ENCODE measurements around the gene FUT2. TPM values are rescaled to one million over a fixed set of nuclear protein-coding genes. Genes with fewer than 3 reads are reported as not detected.
A peak's percentile ranks its signal among the peaks of the same experiment; 100 is the strongest.
"Not testable (repeated sequence)": the region's sequence is repeated elsewhere in the genome, so short reads cannot be mapped to it uniquely, and the experiment has no call there.

Gene FUT2
- 1 to 10 TPM; 1.8 to 3.4 (median 2.2) TPM for polyA plus RNA-seq (ENCODE audit: insufficient read length in 4 of 4)

- DNase-seq (ENCODE audit: low read depth in 4 of 4, low spot score in 3 of 4): no peak
These were observed at the start of gene FUT2 for GRCh38 chr19:48695743-48696352. Gene FUT2, plus strand, starts transcription at chr19:48695971. Its CDS starts 6,986 bp downstream, at chr19:48702957.

DNA sequence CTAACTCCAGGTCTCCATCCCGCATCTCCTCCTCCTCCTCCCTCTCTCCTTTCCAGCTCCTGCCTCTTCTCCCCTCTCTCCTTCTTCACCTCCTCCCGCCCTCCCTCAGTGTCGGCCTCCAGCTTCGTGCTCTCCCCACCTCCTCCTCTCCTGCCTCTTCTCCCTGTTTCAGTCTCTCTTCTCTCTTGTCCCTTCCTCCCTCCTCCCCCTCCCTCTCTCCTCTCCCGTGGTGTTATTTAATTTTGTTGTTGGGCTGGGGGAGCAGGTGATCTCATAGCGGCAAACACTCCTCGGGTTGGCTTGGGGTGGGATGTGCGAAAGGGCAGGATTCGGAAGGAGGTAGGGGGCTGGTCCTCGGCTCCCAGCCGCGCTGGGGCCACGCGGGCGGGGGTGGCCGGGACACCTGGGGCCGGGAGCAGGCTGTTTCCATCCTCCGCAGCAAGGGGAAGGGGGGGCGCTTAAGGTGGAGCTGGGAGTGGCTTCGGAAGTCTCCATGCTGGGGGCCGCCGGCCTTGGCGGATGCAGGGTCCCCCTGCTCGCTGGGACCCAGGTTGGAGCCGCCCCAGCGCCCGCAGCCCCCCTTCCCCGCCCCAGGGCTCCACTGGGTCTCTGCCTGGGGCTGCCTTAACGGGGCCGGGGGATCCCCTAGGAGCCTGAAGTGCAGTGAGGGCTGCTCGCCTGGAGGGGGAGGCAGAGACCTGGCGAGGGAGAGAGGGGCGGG lies 49.6 kb upstream of the FUT2 start, which contains the start of gene CA11:
TSS of gene CA11 (minus strand) at position 187 of the 721 bp plus-strand sequence. CDS start 555 bp downstream, outside the sequence.
- peak in 2 of 4 donors; percentile 86 to 89 for DNase-seq (ENCODE audit: low read depth in 4 of 4, low spot score in 3 of 4)

- no peak for DNase-seq (ENCODE audit: low read depth in 4 of 4, low spot score in 3 of 4)
These were observed 49.0 kb upstream of the FUT2 start for GRCh38 chr19:48646722-48647216.

GRCh38 chr19:48648134-48648533 lies 47.6 kb upstream of the FUT2 start:
- DNase-seq (ENCODE audit: low read depth in 4 of 4, low spot score in 3 of 4): no peak

DNA sequence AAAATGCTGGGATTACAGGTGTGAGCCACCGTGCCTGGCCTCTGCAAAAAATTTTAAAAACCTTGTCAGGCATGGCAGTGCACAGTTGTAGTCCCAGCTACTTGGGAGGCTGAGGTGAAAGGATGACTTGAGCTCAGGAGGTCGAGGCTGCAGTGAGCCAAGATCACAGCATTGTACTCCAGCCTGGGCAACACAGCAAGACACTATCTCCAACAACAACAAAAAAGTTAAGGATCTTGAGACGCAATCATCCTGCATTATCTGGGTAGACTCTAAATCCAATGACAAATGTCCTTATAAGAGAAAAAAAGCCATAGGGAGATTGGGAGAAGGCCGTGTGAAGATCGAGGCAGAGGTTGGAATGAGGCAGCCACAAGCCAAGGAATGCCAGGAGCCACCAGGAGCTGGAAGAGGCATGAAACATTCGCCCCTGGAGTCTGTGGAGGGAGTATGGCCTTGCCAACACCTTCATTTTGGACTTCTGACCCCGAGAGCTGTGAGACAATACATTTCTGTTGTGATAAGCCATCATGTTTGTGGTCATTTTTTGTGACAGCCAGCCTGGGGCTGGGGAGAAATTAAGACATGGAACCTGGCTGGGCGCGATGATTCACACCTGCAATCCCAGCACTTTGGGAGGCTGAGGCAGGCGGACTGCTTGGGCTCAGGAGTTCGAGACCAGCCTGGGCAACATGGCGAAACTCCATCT lies 44.6 kb upstream of the FUT2 start:
- no peak for DNase-seq (ENCODE audit: low read depth in 4 of 4, low spot score in 3 of 4)

GRCh38 chr19:48651683-48652048 lies 44.1 kb upstream of the FUT2 start:
- no peak for DNase-seq (ENCODE audit: low read depth in 4 of 4, low spot score in 3 of 4)

DNA sequence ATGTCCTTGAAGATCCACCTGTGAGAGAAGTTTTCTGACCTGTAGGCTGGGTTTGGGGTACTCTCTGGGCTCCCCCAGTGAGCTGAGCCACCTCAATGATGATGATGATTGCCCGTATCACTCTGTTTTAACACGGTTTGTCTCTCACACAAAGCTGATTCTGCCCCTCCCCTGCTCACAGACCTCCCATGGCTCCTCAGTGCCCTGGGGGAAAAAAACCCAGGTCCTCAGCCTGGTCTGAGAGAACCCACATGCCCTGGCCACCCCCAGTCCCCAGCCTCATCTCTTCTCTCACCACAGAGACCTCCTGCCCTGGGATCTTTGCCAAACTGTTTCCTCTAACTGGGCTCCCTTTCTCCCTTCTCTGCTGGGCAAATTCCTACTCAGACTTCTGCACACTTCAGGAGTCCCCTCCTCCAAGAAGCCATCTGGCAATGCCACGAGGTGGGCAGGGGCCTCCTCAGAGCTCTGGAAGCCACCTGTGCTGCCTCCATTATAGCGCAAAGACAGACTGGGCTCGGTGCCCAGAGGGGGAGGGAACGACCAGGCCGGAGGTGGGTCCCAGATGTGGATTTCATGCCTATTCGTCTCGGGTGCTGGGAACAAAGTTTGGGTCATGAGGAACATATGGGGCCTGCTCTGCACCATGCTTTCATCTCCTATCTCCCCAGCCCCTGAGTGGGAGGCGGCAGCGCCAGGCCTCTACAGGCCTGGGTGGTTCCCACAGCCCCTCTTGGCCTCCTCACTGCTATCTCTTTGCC lies 41.3 kb upstream of the FUT2 start:
- DNase-seq (ENCODE audit: low read depth in 4 of 4, low spot score in 3 of 4): no peak

DNA sequence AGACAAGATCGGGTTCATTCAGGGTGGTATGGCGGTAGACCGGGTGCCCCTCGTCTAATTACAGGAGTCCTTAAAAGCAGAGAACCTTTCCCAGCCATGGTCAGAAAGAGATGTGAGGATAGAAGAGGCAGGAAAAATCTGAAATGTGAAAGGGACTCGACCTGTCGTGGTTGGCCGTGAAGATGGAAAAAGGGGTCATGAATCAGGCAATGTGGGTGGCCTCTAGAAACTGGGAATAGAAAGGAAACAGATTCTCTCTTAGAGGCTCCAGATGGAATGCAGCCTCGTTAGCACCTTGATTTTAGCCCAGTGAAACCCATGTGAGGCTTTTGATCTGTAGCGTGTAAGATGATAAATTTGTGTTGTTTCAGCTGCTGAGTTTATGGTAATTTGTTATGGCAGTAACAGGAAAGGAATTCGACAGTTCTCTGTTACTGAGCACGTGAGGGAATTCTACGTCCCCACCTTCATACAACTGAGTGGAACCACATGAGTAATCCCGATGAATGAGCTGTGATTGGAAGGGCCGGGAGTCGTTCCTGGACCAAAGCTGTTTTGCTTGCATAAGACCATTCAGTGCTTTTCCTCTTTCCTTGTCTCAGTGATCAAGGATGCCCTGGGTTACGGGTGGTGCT lies 38.8 kb upstream of the FUT2 start:
- DNase-seq (ENCODE audit: low read depth in 4 of 4, low spot score in 3 of 4): no peak

DNA sequence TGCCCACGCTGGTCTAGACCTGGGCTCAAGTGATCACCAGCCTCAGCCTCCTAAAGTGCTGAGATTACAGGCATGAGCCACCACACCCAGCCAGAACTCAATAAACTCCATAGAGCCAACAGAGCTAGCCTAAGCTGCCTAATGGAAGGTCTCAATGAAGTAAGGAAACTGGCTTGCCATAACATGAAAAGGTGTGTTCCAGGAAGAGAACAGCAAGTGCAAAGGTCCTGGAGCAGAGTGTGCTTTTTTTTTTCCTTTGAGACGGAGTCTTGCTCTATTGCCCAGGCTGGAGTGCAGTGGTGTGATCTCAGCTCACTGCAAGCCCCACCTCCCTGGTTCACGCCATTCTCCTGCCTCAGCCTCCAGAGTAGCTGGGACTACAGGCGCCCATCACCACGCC lies 37.9 kb upstream of the FUT2 start:
- DNase-seq (ENCODE audit: low read depth in 4 of 4, low spot score in 3 of 4): not testable (repeated sequence)

- no peak for DNase-seq (ENCODE audit: low read depth in 4 of 4, low spot score in 3 of 4)
These were observed 37.3 kb upstream of the FUT2 start for GRCh38 chr19:48658483-48658882.

GRCh38 chr19:48659768-48660167 lies 36.0 kb upstream of the FUT2 start:
- no peak for DNase-seq (ENCODE audit: low read depth in 4 of 4, low spot score in 3 of 4)

- DNase-seq (ENCODE audit: low read depth in 4 of 4, low spot score in 3 of 4): no peak
These were observed 34.7 kb upstream of the FUT2 start for GRCh38 chr19:48660852-48661710.

DNA sequence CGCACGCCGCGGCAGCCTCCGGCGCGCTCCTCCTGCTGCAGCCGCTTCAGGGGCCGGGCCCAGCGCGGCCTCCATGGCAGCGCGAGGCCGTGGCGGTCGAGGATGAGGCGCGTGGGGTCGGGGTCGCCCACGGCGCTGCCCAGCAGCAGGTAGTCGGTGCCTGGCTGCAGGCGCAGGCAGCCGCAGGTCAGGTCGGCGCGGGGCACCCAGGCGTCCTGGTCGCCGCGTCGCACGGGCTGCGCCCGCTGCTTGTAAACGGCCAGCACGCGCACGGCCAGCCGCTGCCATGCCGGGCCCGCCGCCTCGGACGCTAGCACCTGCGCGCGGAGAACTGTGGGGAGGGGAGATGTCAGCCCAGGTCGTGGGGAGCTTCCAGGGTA lies 34.1 kb upstream of the FUT2 start:
- no peak for DNase-seq (ENCODE audit: low read depth in 4 of 4, low spot score in 3 of 4)

GRCh38 chr19:48663667-48664066 lies 32.1 kb upstream of the FUT2 start:
- DNase-seq (ENCODE audit: low read depth in 4 of 4, low spot score in 3 of 4): no peak

GRCh38 chr19:48664476-48664875 lies 31.3 kb upstream of the FUT2 start:
- no peak for DNase-seq (ENCODE audit: low read depth in 4 of 4, low spot score in 3 of 4)

DNA sequence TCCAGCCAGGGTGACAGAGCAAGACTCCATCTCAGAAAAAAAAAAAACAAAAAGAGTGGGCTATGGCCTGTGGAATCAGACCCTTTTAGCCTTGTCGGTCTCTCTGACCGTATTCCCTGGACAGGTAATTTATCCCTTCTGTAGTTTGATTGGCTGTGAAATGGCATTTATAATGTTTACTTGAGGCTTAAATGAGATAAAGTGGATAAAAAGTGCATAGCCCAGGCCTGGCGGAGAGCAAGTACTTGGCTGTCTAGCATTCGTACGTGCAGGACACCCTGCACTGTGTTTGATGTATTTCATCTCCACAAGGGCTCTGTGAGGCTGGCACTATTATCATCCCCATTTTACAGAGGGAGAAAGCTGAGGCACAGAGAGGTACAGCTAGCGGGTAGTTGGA lies 30.0 kb upstream of the FUT2 start:
- DNase-seq (ENCODE audit: low read depth in 4 of 4, low spot score in 3 of 4): no peak

GRCh38 chr19:48668332-48668731 lies 27.4 kb upstream of the FUT2 start:
- DNase-seq (ENCODE audit: low read depth in 4 of 4, low spot score in 3 of 4): no peak

GRCh38 chr19:48668761-48669160 lies 27.0 kb upstream of the FUT2 start:
- no peak for DNase-seq (ENCODE audit: low read depth in 4 of 4, low spot score in 3 of 4)

- no peak for DNase-seq (ENCODE audit: low read depth in 4 of 4, low spot score in 3 of 4)
These were observed 25.7 kb upstream of the FUT2 start for GRCh38 chr19:48669903-48670668.
